ENCODE data around the gene LEMD1. TPM values are rescaled to one million over a fixed set of nuclear protein-coding genes. Genes with fewer than 3 reads are reported as not detected.

Gene LEMD1
- total RNA-seq, 1 experiment from 2014 or later, result 26.3 TPM

DNA sequence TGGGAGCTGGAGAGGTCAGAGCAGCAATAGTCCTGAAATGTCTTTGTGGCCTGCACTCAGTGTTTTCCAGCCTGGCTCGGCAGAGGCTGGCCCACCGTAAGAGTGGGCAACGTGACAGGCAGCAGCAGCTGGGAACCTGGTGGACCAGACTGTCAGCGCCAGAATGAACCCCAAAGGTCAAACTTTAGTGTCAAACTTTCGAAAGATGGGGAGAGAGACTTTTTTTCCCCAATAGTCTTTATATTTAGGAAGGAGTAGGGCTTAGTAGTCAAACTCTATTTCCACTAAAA is 23.7 kb upstream of the LEMD1 start:
- TF ChIP-seq ESRRA (CRISPR knock-in tag; IDR thresholded peaks at IDR 0.05; ENCODE audit: borderline replicate concordance) (no peak), ZBTB43 (CRISPR knock-in tag; IDR thresholded peaks at IDR 0.05) (no peak), KAT7 (CRISPR knock-in tag; IDR thresholded peaks at IDR 0.05; ENCODE audit: borderline replicate concordance) (no peak), ERG (CRISPR knock-in tag; IDR thresholded peaks at IDR 0.05) (no peak), AR (CRISPR knock-in tag; IDR thresholded peaks at IDR 0.05) (no peak), SMAD4 (CRISPR knock-in tag; IDR thresholded peaks at IDR 0.05) (no peak), FOXK1 (CRISPR knock-in tag; IDR thresholded peaks at IDR 0.05) (no peak), AFF4 (CRISPR knock-in tag; IDR thresholded peaks at IDR 0.05; ENCODE audit: borderline replicate concordance) (no peak), ETV6 (CRISPR knock-in tag; IDR thresholded peaks at IDR 0.05) (no peak), MLX (CRISPR knock-in tag; IDR thresholded peaks at IDR 0.05) (no peak), GRHL2 (CRISPR knock-in tag; IDR thresholded peaks at IDR 0.05; ENCODE audit: insufficient replicate concordance, severe bottlenecking) (no peak), ZNF423 (CRISPR knock-in tag; IDR thresholded peaks at IDR 0.05) (no peak), NFYB (CRISPR knock-in tag; conservative IDR thresholded peaks at IDR 0.05; ENCODE audit: low read depth) (no peak), SP1 (CRISPR knock-in tag; conservative IDR thresholded peaks at IDR 0.05) (no peak), ZSCAN18 (CRISPR knock-in tag; IDR thresholded peaks at IDR 0.05) (no peak), CREM (CRISPR knock-in tag; IDR thresholded peaks at IDR 0.05) (no peak)
- TF ChIP-seq, protein P1, sequence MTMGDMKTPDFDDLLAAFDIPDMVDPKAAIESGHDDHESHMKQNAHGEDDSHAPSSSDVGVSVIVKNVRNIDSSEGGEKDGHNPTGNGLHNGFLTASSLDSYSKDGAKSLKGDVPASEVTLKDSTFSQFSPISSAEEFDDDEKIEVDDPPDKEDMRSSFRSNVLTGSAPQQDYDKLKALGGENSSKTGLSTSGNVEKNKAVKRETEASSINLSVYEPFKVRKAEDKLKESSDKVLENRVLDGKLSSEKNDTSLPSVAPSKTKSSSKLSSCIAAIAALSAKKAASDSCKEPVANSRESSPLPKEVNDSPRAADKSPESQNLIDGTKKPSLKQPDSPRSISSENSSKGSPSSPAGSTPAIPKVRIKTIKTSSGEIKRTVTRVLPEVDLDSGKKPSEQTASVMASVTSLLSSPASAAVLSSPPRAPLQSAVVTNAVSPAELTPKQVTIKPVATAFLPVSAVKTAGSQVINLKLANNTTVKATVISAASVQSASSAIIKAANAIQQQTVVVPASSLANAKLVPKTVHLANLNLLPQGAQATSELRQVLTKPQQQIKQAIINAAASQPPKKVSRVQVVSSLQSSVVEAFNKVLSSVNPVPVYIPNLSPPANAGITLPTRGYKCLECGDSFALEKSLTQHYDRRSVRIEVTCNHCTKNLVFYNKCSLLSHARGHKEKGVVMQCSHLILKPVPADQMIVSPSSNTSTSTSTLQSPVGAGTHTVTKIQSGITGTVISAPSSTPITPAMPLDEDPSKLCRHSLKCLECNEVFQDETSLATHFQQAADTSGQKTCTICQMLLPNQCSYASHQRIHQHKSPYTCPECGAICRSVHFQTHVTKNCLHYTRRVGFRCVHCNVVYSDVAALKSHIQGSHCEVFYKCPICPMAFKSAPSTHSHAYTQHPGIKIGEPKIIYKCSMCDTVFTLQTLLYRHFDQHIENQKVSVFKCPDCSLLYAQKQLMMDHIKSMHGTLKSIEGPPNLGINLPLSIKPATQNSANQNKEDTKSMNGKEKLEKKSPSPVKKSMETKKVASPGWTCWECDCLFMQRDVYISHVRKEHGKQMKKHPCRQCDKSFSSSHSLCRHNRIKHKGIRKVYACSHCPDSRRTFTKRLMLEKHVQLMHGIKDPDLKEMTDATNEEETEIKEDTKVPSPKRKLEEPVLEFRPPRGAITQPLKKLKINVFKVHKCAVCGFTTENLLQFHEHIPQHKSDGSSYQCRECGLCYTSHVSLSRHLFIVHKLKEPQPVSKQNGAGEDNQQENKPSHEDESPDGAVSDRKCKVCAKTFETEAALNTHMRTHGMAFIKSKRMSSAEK (CRISPR knock-in tag; IDR thresholded peaks at IDR 0.05; ENCODE audit: borderline replicate concordance), result no peak
- TF ChIP-seq, protein P2, sequence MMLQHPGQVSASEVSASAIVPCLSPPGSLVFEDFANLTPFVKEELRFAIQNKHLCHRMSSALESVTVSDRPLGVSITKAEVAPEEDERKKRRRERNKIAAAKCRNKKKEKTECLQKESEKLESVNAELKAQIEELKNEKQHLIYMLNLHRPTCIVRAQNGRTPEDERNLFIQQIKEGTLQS (CRISPR knock-in tag; conservative IDR thresholded peaks at IDR 0.05), result no peak
- TF ChIP-seq, protein P3, sequence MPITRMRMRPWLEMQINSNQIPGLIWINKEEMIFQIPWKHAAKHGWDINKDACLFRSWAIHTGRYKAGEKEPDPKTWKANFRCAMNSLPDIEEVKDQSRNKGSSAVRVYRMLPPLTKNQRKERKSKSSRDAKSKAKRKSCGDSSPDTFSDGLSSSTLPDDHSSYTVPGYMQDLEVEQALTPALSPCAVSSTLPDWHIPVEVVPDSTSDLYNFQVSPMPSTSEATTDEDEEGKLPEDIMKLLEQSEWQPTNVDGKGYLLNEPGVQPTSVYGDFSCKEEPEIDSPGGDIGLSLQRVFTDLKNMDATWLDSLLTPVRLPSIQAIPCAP (CRISPR knock-in tag; IDR thresholded peaks at IDR 0.05), result no peak
- Mint-ChIP-seq H3K36me3 (no peaks in the 10 kb centered on the region), H3K27me3 (ENCODE audit: low read depth) (peaks cover 10% of the 10 kb centered on the region), H3K4me3 (peak overlapping the region; percentile 49), H3K27ac (peak overlapping the region; percentile 98), H3K4me1 (peaks cover 92% of the 10 kb centered on the region), H3K9me3 (no peaks in the 10 kb centered on the region)
- ATAC-seq (no peak), DNase-seq (ENCODE audit: low spot score) (no peak)
- CTCF ChIA-PET, result interaction anchor here (1.3 to 10.6 kb wide), 10 partner anchors 8 to 172 kb away, joined by 4 to 210 read pairs (median 21); partner anchors contain the start of gene BLACAT1
- POLR2A ChIA-PET, result interaction anchor here (1.1 to 2.3 kb wide), 3 partner anchors 10 to 14 kb away, joined by 3 to 48 read pairs (median 9); partner anchors contain the start of gene BLACAT1
